ENCODE data around the gene RIMS1. TPM values are rescaled to one million over a fixed set of nuclear protein-coding genes. Genes with fewer than 3 reads are reported as not detected.

Gene RIMS1
- total and polyA plus RNA-seq, 4 donors = 0.09 to 0.17 TPM; not detected in 2

- Histone ChIP-seq H3K27me3 (ENCODE audit: control insufficient read depth in 4 of 4, insufficient read depth in 4 of 4, low read length in 3 of 4) (peaks cover 0 to 13% (median 0%) of the 10 kb centered on the region in 4 donors), H3K9me3 (ENCODE audit: control insufficient read depth in 4 of 4, low read length in 3 of 4) (no peaks in the 10 kb centered on the region), H3K4me3 (ENCODE audit: low read depth in 1 of 3, low read length in 3 of 3) (no peak overlapping the region), H3K4me1 (ENCODE audit: control insufficient read depth in 4 of 4, insufficient read depth in 4 of 4, low read length in 3 of 4) (no peaks in the 10 kb centered on the region), H3K36me3 (ENCODE audit: control insufficient read depth in 4 of 4, insufficient read depth in 3 of 4, low read depth in 1 of 4, low read length in 3 of 4) (no peaks in the 10 kb centered on the region), H3K9ac (ENCODE audit: low read depth in 1 of 2, low read length in 2 of 2) (no peak overlapping the region), H3K27ac (ENCODE audit: low read depth in 1 of 2, low read length in 2 of 2) (no peak overlapping the region)
- DNase-seq (ENCODE audit: low spot score) = no peak
- TF ChIP-seq GABPA (IDR thresholded peaks at IDR 0.05 in 1 of 2, conservative IDR thresholded peaks at IDR 0.05 in 1 of 2) = no peak
- TF ChIP-seq, protein P1, sequence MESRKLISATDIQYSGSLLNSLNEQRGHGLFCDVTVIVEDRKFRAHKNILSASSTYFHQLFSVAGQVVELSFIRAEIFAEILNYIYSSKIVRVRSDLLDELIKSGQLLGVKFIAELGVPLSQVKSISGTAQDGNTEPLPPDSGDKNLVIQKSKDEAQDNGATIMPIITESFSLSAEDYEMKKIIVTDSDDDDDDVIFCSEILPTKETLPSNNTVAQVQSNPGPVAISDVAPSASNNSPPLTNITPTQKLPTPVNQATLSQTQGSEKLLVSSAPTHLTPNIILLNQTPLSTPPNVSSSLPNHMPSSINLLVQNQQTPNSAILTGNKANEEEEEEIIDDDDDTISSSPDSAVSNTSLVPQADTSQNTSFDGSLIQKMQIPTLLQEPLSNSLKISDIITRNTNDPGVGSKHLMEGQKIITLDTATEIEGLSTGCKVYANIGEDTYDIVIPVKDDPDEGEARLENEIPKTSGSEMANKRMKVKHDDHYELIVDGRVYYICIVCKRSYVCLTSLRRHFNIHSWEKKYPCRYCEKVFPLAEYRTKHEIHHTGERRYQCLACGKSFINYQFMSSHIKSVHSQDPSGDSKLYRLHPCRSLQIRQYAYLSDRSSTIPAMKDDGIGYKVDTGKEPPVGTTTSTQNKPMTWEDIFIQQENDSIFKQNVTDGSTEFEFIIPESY (IDR thresholded peaks at IDR 0.05) = no peak
- TF ChIP-seq EGR1 (IDR thresholded peaks at IDR 0.05; ENCODE audit: low read depth in 2 of 2) = no peak
- no peak for TF ChIP-seq HNF4G (IDR thresholded peaks at IDR 0.05)
- TF ChIP-seq RXRA (IDR thresholded peaks at IDR 0.05) = no peak
- TF ChIP-seq TAF1 (conservative IDR thresholded peaks at IDR 0.05) = no peak
- 44% methylated on average over 4 of the region's 4 CpGs for WGBS
Measured at GRCh38 chr6:72382602-72383529, 496.5 kb downstream of the RIMS1 start.

DNA sequence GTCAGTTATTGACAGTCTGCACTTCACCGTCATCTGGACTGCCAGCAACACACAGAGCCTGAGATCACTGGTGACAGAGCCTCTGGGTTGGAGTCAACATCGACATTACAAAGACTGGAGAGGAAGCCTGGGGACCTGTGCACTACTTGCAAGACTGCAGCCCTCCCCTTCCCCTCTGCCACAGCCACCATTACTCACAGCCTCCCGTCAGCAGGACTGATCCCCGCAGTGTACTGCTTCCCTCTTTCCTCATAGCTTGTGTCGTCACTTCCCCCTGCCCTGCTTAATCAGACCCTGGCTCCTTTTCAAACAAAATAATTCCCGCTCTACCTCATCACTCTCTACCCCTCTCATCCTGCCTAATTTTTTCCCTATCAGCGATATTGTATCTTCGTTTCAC, 500.0 kb downstream of the RIMS1 start:
- TF ChIP-seq CTCF (IDR thresholded peaks at IDR 0.05; ENCODE audit: low read depth, low read length, missing input control) (no peak), SP1 (IDR thresholded peaks at IDR 0.05) (no peak), FOXA1 (IDR thresholded peaks at IDR 0.05) (no peak), RAD21 (IDR thresholded peaks at IDR 0.05) (no peak), NR2F2 (IDR thresholded peaks at IDR 0.05) (no peak), GABPA (IDR thresholded peaks at IDR 0.05 in 1 of 2, conservative IDR thresholded peaks at IDR 0.05 in 1 of 2) (no peak), RXRA (IDR thresholded peaks at IDR 0.05) (no peak), ATF3 (IDR thresholded peaks at IDR 0.05) (no peak), HNF4A (conservative IDR thresholded peaks at IDR 0.05) (no peak), FOXA2 (IDR thresholded peaks at IDR 0.05) (no peak), HNF4G (IDR thresholded peaks at IDR 0.05) (no peak), YY1 (IDR thresholded peaks at IDR 0.05) (no peak), TAF1 (conservative IDR thresholded peaks at IDR 0.05) (no peak), EGR1 (IDR thresholded peaks at IDR 0.05; ENCODE audit: low read depth in 2 of 2) (no peak), JUND (IDR thresholded peaks at IDR 0.05) (no peak)
- TF ChIP-seq, protein P2, sequence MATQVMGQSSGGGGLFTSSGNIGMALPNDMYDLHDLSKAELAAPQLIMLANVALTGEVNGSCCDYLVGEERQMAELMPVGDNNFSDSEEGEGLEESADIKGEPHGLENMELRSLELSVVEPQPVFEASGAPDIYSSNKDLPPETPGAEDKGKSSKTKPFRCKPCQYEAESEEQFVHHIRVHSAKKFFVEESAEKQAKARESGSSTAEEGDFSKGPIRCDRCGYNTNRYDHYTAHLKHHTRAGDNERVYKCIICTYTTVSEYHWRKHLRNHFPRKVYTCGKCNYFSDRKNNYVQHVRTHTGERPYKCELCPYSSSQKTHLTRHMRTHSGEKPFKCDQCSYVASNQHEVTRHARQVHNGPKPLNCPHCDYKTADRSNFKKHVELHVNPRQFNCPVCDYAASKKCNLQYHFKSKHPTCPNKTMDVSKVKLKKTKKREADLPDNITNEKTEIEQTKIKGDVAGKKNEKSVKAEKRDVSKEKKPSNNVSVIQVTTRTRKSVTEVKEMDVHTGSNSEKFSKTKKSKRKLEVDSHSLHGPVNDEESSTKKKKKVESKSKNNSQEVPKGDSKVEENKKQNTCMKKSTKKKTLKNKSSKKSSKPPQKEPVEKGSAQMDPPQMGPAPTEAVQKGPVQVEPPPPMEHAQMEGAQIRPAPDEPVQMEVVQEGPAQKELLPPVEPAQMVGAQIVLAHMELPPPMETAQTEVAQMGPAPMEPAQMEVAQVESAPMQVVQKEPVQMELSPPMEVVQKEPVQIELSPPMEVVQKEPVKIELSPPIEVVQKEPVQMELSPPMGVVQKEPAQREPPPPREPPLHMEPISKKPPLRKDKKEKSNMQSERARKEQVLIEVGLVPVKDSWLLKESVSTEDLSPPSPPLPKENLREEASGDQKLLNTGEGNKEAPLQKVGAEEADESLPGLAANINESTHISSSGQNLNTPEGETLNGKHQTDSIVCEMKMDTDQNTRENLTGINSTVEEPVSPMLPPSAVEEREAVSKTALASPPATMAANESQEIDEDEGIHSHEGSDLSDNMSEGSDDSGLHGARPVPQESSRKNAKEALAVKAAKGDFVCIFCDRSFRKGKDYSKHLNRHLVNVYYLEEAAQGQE (IDR thresholded peaks at IDR 0.05) = no peak
- TF ChIP-seq, protein P1 (IDR thresholded peaks at IDR 0.05) = no peak
- TF ChIP-seq, protein P3, sequence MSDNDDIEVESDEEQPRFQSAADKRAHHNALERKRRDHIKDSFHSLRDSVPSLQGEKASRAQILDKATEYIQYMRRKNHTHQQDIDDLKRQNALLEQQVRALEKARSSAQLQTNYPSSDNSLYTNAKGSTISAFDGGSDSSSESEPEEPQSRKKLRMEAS (IDR thresholded peaks at IDR 0.05) = no peak
- Histone ChIP-seq H3K4me1 (ENCODE audit: control insufficient read depth in 4 of 4, insufficient read depth in 4 of 4, low read length in 3 of 4) (no peaks in the 10 kb centered on the region), H3K36me3 (ENCODE audit: control insufficient read depth in 4 of 4, insufficient read depth in 3 of 4, low read depth in 1 of 4, low read length in 3 of 4) (no peaks in the 10 kb centered on the region), H3K4me3 (ENCODE audit: low read depth in 1 of 3, low read length in 3 of 3) (no peak overlapping the region), H3K9ac (ENCODE audit: low read depth in 1 of 2, low read length in 2 of 2) (no peak overlapping the region), H3K9me3 (ENCODE audit: control insufficient read depth in 4 of 4, low read length in 3 of 4) (no peaks in the 10 kb centered on the region), H3K27ac (ENCODE audit: low read depth in 1 of 2, low read length in 2 of 2) (no peak overlapping the region), H3K27me3 (ENCODE audit: control insufficient read depth in 4 of 4, insufficient read depth in 4 of 4, low read length in 3 of 4) (peaks cover 0 to 9% (median 0%) of the 10 kb centered on the region in 4 donors)
- DNase-seq (ENCODE audit: low spot score) = no peak
- 78% methylated on average over 8 of the region's 8 CpGs for WGBS

Data from liver (tissue), 9 donors.